ENCODE measurements around the gene CEMIP. TPM values are rescaled to one million over a fixed set of nuclear protein-coding genes. Genes with fewer than 3 reads are reported as not detected.

Gene CEMIP
- total and polyA plus RNA-seq, 2 of the 13 experiments (the other 11 are each of a cell fraction or from before 2014, with no cell fraction given): 4.3 to 28.5 TPM

DNA sequence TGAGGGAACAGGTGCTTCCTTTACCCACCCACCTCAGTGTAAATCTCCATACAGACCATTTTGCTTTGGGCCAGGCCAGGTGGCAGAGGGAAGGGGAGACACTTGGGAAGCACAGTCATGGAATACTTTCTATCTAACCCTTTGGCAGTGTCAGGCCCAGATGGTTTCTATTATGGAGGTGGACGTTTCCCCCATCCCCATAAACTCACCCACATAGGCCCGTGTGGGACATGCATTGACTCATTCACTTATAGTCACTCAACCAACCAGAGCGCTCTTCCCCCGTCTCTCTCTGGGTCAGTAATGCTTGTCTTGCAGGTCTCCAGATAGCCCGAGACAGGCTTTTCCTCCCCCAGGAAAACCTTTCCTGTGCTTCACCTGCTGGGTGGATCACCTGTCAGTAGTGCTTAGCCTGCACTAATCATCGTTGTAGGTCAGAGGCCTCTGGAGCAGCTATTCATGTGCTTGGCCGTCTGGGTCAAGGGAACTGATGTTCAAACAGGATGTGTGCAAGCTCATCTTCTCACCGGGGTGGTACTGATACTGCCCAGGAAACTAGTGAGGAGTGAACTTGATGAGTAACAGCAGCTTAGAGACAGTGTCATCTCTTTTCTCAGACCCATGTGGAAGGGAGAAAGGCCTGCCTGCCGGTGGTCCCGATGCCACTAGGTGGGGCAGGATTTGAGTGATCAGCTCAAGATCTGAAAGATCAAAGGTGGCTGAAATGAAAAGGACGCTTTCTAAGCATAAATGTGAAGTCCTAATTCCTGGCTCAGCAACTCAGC, 67.1 kb downstream of the CEMIP start:
- no peak for FAIRE-seq
- Histone ChIP-seq H3K9ac (ENCODE audit: insufficient read depth, low read depth, low read length) (no peak overlapping the region), H3K4me2 (ENCODE audit: low read depth, low read length) (no peak overlapping the region), H3K4me3 (replicated peaks in 1 of 3; ENCODE audit: insufficient read depth in 1 of 3, low read depth in 2 of 3, low read length in 3 of 3) (no peak overlapping the region), H4K20me1 (ENCODE audit: insufficient read depth, low read length) (no peaks in the 10 kb centered on the region), H3K79me2 (ENCODE audit: insufficient read depth, low read length) (no peaks in the 10 kb centered on the region), H3K9me3 (ENCODE audit: low read length) (no peaks in the 10 kb centered on the region), H3K27me3 (ENCODE audit: control insufficient read depth in 1 of 2, insufficient read depth in 2 of 2, low read length in 2 of 2) (no peaks in the 10 kb centered on the region), H3K4me1 (ENCODE audit: insufficient read depth, low read length) (peaks cover 77% of the 10 kb centered on the region), H2AFZ (ENCODE audit: low read length) (no peak overlapping the region), H3K27ac (ENCODE audit: extremely low read length, insufficient read depth, low read length) (no peak overlapping the region), H3K36me3 (replicated peaks in 1 of 2; ENCODE audit: control insufficient read depth in 1 of 2, insufficient read depth in 2 of 2, low read length in 2 of 2) (peaks cover 12 to 32% of the 10 kb centered on the region in 2 experiments)
- 72% methylated on average over 11 of the region's 11 CpGs for WGBS (ENCODE audit: low lambda C conversion rate)
- intact Hi-C loops (cut with micrococcal nuclease; ENCODE audit: unreplicated experiment): no loop called here
- BruUV-seq (replicated peaks): no TSS peak
- DNase-seq (ENCODE audit: low spot score): peak; percentile 9
- in situ Hi-C loops (cut with HindIII; ENCODE audit: extremely low pct_ligation_motif_present, low pct_unique_long_range_greater_than_20kb): no loop called here
- ATAC-seq: peak; percentile 9; the same call in 2 of the 3 replicates
- ChIA-PET CTCF (ENCODE audit: low intra/inter-chr PET ratio, low total read pairs) (no interaction called here), POLR2A (interaction anchor here (1.3 kb wide), 1 partner anchor 42 kb away, joined by 4 read pairs; no protein-coding TSS in a partner anchor)
- TF ChIP-seq ZNF33A (CRISPR knock-in tag; IDR thresholded peaks at IDR 0.05; ENCODE audit: borderline replicate concordance): no peak
- TF ChIP-seq ZNF496 (CRISPR knock-in tag; IDR thresholded peaks at IDR 0.05; ENCODE audit: insufficient replicate concordance): no peak
- TF ChIP-seq, protein P1, sequence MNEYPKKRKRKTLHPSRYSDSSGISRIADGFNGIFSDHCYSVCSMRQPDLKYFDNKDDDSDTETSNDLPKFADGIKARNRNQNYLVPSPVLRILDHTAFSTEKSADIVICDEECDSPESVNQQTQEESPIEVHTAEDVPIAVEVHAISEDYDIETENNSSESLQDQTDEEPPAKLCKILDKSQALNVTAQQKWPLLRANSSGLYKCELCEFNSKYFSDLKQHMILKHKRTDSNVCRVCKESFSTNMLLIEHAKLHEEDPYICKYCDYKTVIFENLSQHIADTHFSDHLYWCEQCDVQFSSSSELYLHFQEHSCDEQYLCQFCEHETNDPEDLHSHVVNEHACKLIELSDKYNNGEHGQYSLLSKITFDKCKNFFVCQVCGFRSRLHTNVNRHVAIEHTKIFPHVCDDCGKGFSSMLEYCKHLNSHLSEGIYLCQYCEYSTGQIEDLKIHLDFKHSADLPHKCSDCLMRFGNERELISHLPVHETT (CRISPR knock-in tag; conservative IDR thresholded peaks at IDR 0.05): no peak
- no peak for TF ChIP-seq YEATS4 (CRISPR knock-in tag; IDR thresholded peaks at IDR 0.05; ENCODE audit: borderline replicate concordance)
- TF ChIP-seq ZNF138 (CRISPR knock-in tag; IDR thresholded peaks at IDR 0.05; ENCODE audit: low read depth): no peak
- no peak for TF ChIP-seq ZNF781 (CRISPR knock-in tag; IDR thresholded peaks at IDR 0.05; ENCODE audit: borderline replicate concordance, not compliant biosample characterization)
- TF ChIP-seq, protein P2, sequence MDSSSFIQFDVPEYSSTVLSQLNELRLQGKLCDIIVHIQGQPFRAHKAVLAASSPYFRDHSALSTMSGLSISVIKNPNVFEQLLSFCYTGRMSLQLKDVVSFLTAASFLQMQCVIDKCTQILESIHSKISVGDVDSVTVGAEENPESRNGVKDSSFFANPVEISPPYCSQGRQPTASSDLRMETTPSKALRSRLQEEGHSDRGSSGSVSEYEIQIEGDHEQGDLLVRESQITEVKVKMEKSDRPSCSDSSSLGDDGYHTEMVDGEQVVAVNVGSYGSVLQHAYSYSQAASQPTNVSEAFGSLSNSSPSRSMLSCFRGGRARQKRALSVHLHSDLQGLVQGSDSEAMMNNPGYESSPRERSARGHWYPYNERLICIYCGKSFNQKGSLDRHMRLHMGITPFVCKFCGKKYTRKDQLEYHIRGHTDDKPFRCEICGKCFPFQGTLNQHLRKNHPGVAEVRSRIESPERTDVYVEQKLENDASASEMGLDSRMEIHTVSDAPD (CRISPR knock-in tag; IDR thresholded peaks at IDR 0.05): no peak
- TF ChIP-seq GZF1 (CRISPR knock-in tag; IDR thresholded peaks at IDR 0.05): no peak
- no peak for TF ChIP-seq PRPF4 (IDR thresholded peaks at IDR 0.05; ENCODE audit: low read depth, low read length, poor library complexity, severe bottlenecking)
- 0 out of 2 replicates have a peak, but pooled peaks have one; percentile 18 for TF ChIP-seq MIXL1 (CRISPR knock-in tag; IDR thresholded peaks at IDR 0.05)
- TF ChIP-seq, protein P3, sequence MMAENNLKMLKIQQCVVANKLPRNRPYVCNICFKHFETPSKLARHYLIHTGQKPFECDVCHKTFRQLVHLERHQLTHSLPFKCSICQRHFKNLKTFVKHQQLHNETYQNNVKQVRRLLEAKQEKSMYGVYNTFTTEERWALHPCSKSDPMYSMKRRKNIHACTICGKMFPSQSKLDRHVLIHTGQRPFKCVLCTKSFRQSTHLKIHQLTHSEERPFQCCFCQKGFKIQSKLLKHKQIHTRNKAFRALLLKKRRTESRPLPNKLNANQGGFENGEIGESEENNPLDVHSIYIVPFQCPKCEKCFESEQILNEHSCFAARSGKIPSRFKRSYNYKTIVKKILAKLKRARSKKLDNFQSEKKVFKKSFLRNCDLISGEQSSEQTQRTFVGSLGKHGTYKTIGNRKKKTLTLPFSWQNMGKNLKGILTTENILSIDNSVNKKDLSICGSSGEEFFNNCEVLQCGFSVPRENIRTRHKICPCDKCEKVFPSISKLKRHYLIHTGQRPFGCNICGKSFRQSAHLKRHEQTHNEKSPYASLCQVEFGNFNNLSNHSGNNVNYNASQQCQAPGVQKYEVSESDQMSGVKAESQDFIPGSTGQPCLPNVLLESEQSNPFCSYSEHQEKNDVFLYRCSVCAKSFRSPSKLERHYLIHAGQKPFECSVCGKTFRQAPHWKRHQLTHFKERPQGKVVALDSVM (CRISPR knock-in tag; IDR thresholded peaks at IDR 0.05): no peak
- TF ChIP-seq RARA (CRISPR knock-in tag; IDR thresholded peaks at IDR 0.05): peak; percentile 53
- no peak for TF ChIP-seq MAFF (IDR thresholded peaks at IDR 0.05; ENCODE audit: low read depth, low read length)
- no peak for TF ChIP-seq ZNF296 (CRISPR knock-in tag; conservative IDR thresholded peaks at IDR 0.05)
- no peak for TF ChIP-seq FLYWCH1 (CRISPR knock-in tag; IDR thresholded peaks at IDR 0.05)
- no peak for TF ChIP-seq ADNP (CRISPR knock-in tag; IDR thresholded peaks at IDR 0.05)
- peak in 1 of 2 experiments; percentile 37; a peak in 2 of 4 replicates for TF ChIP-seq MAFK (conservative IDR thresholded peaks at IDR 0.05 in 1 of 2, IDR thresholded peaks at IDR 0.05 in 1 of 2; ENCODE audit: low read length in 2 of 2)
- TF ChIP-seq, protein P4, sequence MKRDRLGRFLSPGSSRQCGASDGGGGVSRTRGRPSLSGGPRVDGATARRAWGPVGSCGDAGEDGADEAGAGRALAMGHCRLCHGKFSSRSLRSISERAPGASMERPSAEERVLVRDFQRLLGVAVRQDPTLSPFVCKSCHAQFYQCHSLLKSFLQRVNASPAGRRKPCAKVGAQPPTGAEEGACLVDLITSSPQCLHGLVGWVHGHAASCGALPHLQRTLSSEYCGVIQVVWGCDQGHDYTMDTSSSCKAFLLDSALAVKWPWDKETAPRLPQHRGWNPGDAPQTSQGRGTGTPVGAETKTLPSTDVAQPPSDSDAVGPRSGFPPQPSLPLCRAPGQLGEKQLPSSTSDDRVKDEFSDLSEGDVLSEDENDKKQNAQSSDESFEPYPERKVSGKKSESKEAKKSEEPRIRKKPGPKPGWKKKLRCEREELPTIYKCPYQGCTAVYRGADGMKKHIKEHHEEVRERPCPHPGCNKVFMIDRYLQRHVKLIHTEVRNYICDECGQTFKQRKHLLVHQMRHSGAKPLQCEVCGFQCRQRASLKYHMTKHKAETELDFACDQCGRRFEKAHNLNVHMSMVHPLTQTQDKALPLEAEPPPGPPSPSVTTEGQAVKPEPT (CRISPR knock-in tag; IDR thresholded peaks at IDR 0.05; ENCODE audit: low read depth): no peak
